Esophagus squamous epithelium (tissue), 5 donors: Measurements from ENCODE around the gene EIF2B5. TPM values are rescaled to one million over a fixed set of nuclear protein-coding genes. Genes with fewer than 3 reads are reported as not detected.

Source experiments
- DNase-seq: peaks from one replicate; lab custom pipeline; 2025; lab: John Stamatoyannopoulos, UW
- H3K27ac ChIP-seq, 4 donors: fragments of 200-600 bp; sonication (generic); one replicate each; pipeline ENCODE4 v1.5.1; 2016 to 2019; ENCODE audit warnings: mild to moderate bottlenecking in 1 of 4
- H3K27me3 ChIP-seq, 4 donors: fragments of 200-600 bp; sonication (generic); 1 replicate in 3 of 4; 2 replicates in 1 of 4; pipeline versions ENCODE4 v1.5.1 to v1.6.0; 2017 to 2021; ENCODE audit warnings: antibody characterized with exemption in 1 of 4
- H3K36me3 ChIP-seq, 3 donors: fragments of 200-600 bp; sonication (generic); one replicate each; pipeline ENCODE4 v1.5.1; 2016 to 2019
- H3K4me1 ChIP-seq, 3 donors: fragments of 200-600 bp; sonication (generic); one replicate each; pipeline ENCODE4 v1.5.1; 2017 to 2019
- H3K4me3 ChIP-seq, 4 donors: fragments of 200-600 bp; sonication (generic); 1 replicate in 3 of 4; 2 replicates in 1 of 4; pipeline ENCODE4 v1.5.1; 2016 to 2019; ENCODE audit warnings: mild to moderate bottlenecking in 2 of 4, moderate library complexity in 1 of 4
- H3K9me3 ChIP-seq, 3 donors: fragments of 200-600 bp; sonication (generic); one replicate each; pipeline ENCODE4 v1.5.1; 2016 to 2019
- POLR2A ChIP-seq, 4 donors: fragments of 450-650 bp; IDR thresholded peaks; one replicate each; pipeline ENCODE4 v1.6.1; 2017; ENCODE audit warnings: antibody characterized with exemption in 4 of 4, mild to moderate bottlenecking in 4 of 4, moderate library complexity in 3 of 4
- WGBS, 2 donors: methylation state at CpG; one replicate each; pipeline ENCODE4 v1.1.5; 2018; 5-methylcytosine and 5-hydroxymethylcytosine counted together
- intact Hi-C: fragments of 100-400 bp; cut with DNase I; formaldehyde crosslinking; loops from one replicate; pipeline ENCODE4 v1.15.0; 2022
- total RNA-seq, 4 donors: library from RNA; depleted of rRNA; stranded (reverse); fragments of >200 nt; gene quantifications; one replicate each; pipeline ENCODE4 v1.1.0, GENCODE V29; 2016
- TF ChIP-seq, protein P1 (sequence below), 6 experiments: fragments of 450-650 bp in 4 of 6; fragments of 200-600 bp in 2 of 6; sonication (generic) in 2 of 6; IDR thresholded peaks; one replicate each; pipeline ENCODE4 v1.5.1; 2016 to 2019; ENCODE audit warnings: antibody characterized with exemption in 6 of 6, mild to moderate bottlenecking in 4 of 6, moderate library complexity in 4 of 6
- donor health status: DM: yes; HTN: yes; CAD: no.

Gene EIF2B5
- total RNA-seq, 4 donors from 2014 or later, result 27.2 to 51.5 (median 42.1) TPM

DNA sequence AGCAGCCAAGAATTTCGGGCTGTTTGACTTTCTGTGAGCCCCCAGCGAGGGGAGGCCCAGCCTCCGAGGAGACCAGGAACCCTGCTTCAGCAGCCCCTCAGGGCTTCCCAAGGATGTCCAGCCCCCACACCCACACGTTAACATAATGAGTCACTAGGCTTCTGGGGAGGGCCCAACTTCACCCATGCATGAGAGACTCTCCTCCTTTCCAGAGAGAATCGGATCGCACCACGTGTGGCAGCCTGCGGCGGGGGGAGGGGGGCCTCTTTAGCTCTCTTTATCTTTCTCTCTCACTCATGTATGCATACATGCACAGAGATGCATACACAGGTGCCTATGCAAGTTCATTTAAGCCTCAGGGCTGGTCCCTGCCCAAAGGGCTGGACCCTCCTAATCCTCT lies 36.4 kb downstream of the EIF2B5 start:
- H3K27me3 ChIP-seq, result no peaks in the 10 kb centered on the region
- no peak overlapping the region for H3K4me3 ChIP-seq
- DNase-seq, result no peak
- WGBS, 2 donors, result 28 to 31% methylated on average over 8 to 9 of the region's 9 CpGs
- no peaks in the 10 kb centered on the region for H3K9me3 ChIP-seq
- peak overlapping the region; percentile 6 to 98 (median 24) for H3K27ac ChIP-seq
- peaks cover 27 to 53% (median 35%) of the 10 kb centered on the region in 3 donors for H3K4me1 ChIP-seq
- intact Hi-C loops, result no loop called here
- TF ChIP-seq POLR2A (IDR thresholded peaks at IDR 0.05), result no peak
- TF ChIP-seq, protein P1, sequence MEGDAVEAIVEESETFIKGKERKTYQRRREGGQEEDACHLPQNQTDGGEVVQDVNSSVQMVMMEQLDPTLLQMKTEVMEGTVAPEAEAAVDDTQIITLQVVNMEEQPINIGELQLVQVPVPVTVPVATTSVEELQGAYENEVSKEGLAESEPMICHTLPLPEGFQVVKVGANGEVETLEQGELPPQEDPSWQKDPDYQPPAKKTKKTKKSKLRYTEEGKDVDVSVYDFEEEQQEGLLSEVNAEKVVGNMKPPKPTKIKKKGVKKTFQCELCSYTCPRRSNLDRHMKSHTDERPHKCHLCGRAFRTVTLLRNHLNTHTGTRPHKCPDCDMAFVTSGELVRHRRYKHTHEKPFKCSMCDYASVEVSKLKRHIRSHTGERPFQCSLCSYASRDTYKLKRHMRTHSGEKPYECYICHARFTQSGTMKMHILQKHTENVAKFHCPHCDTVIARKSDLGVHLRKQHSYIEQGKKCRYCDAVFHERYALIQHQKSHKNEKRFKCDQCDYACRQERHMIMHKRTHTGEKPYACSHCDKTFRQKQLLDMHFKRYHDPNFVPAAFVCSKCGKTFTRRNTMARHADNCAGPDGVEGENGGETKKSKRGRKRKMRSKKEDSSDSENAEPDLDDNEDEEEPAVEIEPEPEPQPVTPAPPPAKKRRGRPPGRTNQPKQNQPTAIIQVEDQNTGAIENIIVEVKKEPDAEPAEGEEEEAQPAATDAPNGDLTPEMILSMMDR (IDR thresholded peaks at IDR 0.05), result no peak
- H3K36me3 ChIP-seq, result peaks cover 13 to 55% (median 16%) of the 10 kb centered on the region in 3 donors

DNA sequence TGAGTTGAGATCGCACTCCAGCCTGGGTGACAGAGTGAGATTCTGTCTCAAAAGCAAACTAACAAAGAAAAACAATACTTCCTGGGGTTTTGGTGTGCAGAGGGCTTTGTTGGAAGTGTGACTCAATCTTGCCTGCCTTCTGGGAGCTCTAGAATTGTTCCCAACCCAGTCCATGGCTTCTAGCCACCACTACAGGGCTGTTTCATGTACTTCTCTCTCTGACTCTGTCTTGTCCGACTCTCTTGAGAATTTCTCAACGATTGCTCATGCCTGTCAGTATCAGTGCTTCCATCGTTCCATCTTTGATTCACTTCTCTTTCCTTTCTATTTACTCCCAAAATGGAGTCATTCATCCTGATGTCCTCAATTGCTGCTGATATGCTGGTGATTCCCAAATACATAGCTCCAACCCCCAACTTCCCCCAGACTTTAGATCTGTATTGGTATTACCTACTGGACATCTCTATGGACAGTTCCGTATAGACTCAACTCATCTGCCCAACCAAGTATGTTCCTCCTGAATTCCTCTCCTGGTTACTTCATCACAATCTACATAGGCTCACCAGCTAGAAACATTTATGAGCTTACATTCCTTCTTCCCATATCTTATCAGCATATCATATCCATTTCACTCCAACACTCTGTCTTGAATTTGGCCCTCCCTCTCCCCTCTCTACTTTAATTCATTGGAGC lies 37.7 kb downstream of the EIF2B5 start:
- intact Hi-C loops, result no loop called here
- no peak overlapping the region for H3K4me3 ChIP-seq
- 45 to 71% methylated on average over 5 of the region's 5 CpGs for WGBS, 2 donors
- no peaks in the 10 kb centered on the region for H3K9me3 ChIP-seq
- TF ChIP-seq, protein P1 (IDR thresholded peaks at IDR 0.05), result no peak
- DNase-seq, result no peak
- peak overlapping the region; percentile 13 to 98 (median 43) for H3K27ac ChIP-seq
- H3K27me3 ChIP-seq, result no peaks in the 10 kb centered on the region
- peaks cover 40 to 65% (median 47%) of the 10 kb centered on the region in 3 donors for H3K4me1 ChIP-seq
- H3K36me3 ChIP-seq, result peaks cover 9 to 54% (median 21%) of the 10 kb centered on the region in 3 donors

DNA sequence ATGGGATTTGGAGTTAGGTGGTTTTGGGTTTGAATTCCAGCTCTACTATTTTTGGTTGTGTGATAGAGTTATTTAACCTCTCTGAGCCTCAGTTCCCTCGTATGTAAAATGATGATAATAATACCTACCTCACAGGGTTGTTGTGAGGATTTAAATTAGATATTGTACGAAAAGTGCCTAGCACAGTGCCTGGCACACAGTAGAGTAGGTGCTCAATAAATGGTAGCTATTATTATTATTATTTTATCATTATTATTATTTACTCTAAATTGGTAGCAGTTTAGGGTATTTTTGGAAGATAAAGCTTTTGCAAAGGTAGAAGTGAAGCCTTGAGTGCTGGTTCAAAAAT lies 38.2 kb downstream of the EIF2B5 start:
- no peak for TF ChIP-seq POLR2A (IDR thresholded peaks at IDR 0.05)
- TF ChIP-seq, protein P1 (IDR thresholded peaks at IDR 0.05), result no peak
- peak overlapping the region; percentile 51 to 98 (median 81) for H3K27ac ChIP-seq
- peaks cover 45 to 70% (median 53%) of the 10 kb centered on the region in 3 donors for H3K4me1 ChIP-seq
- DNase-seq, result no peak
- H3K4me3 ChIP-seq, result no peak overlapping the region
- 85 to 89% methylated on average over 2 of the region's 2 CpGs for WGBS, 2 donors
- H3K27me3 ChIP-seq, result no peaks in the 10 kb centered on the region
- intact Hi-C loops, result no loop called here
- H3K36me3 ChIP-seq, result peaks cover 13 to 54% (median 26%) of the 10 kb centered on the region in 3 donors
- no peaks in the 10 kb centered on the region for H3K9me3 ChIP-seq

DNA sequence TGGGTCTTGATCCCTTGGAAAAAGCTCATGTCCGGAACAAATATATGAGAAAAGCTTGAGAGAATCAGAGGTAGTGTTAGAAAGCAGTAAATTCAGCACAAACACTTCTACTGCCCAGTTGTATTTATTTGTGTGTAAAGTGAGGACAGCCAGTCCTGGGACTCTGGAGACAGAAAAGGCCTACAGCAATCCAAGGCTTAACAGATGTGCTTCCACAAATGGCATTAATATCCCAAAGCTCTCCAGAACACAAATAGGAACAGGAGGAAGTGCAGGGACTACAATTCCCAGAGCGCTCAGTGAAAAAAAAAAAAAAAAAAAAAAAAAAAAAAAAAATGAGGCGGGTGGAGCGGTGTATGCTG lies 39.1 kb downstream of the EIF2B5 start:
- peak overlapping the region; percentile 51 to 98 (median 81) for H3K27ac ChIP-seq
- H3K36me3 ChIP-seq, result peaks cover 22 to 54% (median 35%) of the 10 kb centered on the region in 3 donors

More for the DNA sequence above, 39.1 kb downstream of the EIF2B5 start:
- WGBS, 2 donors, result 17 to 22% methylated on average over 3 to 4 of the region's 4 CpGs
- Histone ChIP-seq H3K4me1 (peaks cover 48 to 77% (median 59%) of the 10 kb centered on the region in 3 donors), H3K4me3 (peak overlapping the region in 1 of 4 donors; percentile 97), H3K9me3 (no peaks in the 10 kb centered on the region), H3K27me3 (no peaks in the 10 kb centered on the region)
- no peak for DNase-seq
- intact Hi-C loops, result no loop called here
- TF ChIP-seq, protein P1 (IDR thresholded peaks at IDR 0.05), result no peak
- TF ChIP-seq POLR2A (IDR thresholded peaks at IDR 0.05), result no peak
